ENCODE results near the gene HGD. TPM values are rescaled to one million over a fixed set of nuclear protein-coding genes. Genes with fewer than 3 reads are reported as not detected.

Gene HGD
- total and polyA plus RNA-seq, 2 of the 13 experiments (the other 11 are each of a cell fraction or from before 2014, with no cell fraction given) = 265 to 398 TPM

- TF ChIP-seq ZNF296 (CRISPR knock-in tag; conservative IDR thresholded peaks at IDR 0.05) (no peak), MXI1 (IDR thresholded peaks at IDR 0.05; ENCODE audit: borderline replicate concordance, low read depth, low read length) (peak; percentile 30; the same call in 1 of the 3 replicates), SCMH1 (CRISPR knock-in tag; IDR thresholded peaks at IDR 0.05; ENCODE audit: borderline replicate concordance) (no peak), TCF12 (IDR thresholded peaks at IDR 0.05) (no peak), TCF12 (CRISPR knock-in tag; IDR thresholded peaks at IDR 0.05) (no peak), ZNF562 (CRISPR knock-in tag; IDR thresholded peaks at IDR 0.05; ENCODE audit: borderline replicate concordance) (no peak), ZBTB38 (CRISPR knock-in tag; IDR thresholded peaks at IDR 0.05) (no peak), SMYD3 (CRISPR knock-in tag; IDR thresholded peaks at IDR 0.05) (no peak), POLR2A (IDR thresholded peaks at IDR 0.05; ENCODE audit: insufficient read depth in 1 of 2, low read depth in 2 of 2, low read length in 2 of 2) (peak; percentile 80 to 97), CBX5 (CRISPR knock-in tag; IDR thresholded peaks at IDR 0.05; ENCODE audit: borderline replicate concordance) (peak; percentile 17; the same call in 1 of the 2 replicates), BATF2 (CRISPR knock-in tag; IDR thresholded peaks at IDR 0.05) (no peak), ZFP36L1 (CRISPR knock-in tag; IDR thresholded peaks at IDR 0.05) (no peak), ZNF256 (CRISPR knock-in tag; conservative IDR thresholded peaks at IDR 0.05) (no peak), ZNF710 (CRISPR knock-in tag; IDR thresholded peaks at IDR 0.05; ENCODE audit: borderline replicate concordance) (no peak; the same call in 1 of the 2 replicates), KDM2A (CRISPR knock-in tag; IDR thresholded peaks at IDR 0.05; ENCODE audit: borderline replicate concordance, low read depth) (0 out of 2 replicates have a peak, but pooled peaks have one; percentile 28), ZBTB26 (CRISPR knock-in tag; IDR thresholded peaks at IDR 0.05; ENCODE audit: borderline replicate concordance) (peak; percentile 1; the same call in 1 of the 2 replicates), ZSCAN12 (CRISPR knock-in tag; IDR thresholded peaks at IDR 0.05) (no peak), ZBTB33 (CRISPR knock-in tag; IDR thresholded peaks at IDR 0.05) (no peak), ZSCAN20 (CRISPR knock-in tag; IDR thresholded peaks at IDR 0.05; ENCODE audit: borderline replicate concordance) (no peak), ZNF713 (CRISPR knock-in tag; IDR thresholded peaks at IDR 0.05) (0 out of 2 replicates have a peak, but pooled peaks have one; percentile 43), ZNF12 (CRISPR knock-in tag; IDR thresholded peaks at IDR 0.05) (peak; percentile 83; the same call in 1 of the 2 replicates), ZFX (CRISPR knock-in tag; IDR thresholded peaks at IDR 0.05; ENCODE audit: low read depth) (peak; percentile 69), HNF4A (CRISPR knock-in tag; IDR thresholded peaks at IDR 0.05) (peak; percentile 99), ZGPAT (CRISPR knock-in tag; IDR thresholded peaks at IDR 0.05) (peak; percentile 76)
These were observed at the start of gene HGD (continued) for GRCh38 chr3:120682095-120682681.

Measured in HepG2 (cell line).